AG04449 (cell line): ENCODE data around the gene DENND11.

Experiments
- CTCF ChIA-PET: fragments of 350-600 bp; formaldehyde crosslinking; extraction: SDS; loops from one replicate; lab custom pipeline; 2021; ENCODE audit warnings: antibody characterized with exemption; lab: Yijun Ruan, JAX
- POLR2A ChIA-PET: fragments of 400-600, 350-600 bp; formaldehyde crosslinking; extraction: SDS; loops from one replicate; lab custom pipeline; 2020; ENCODE audit warnings: antibody characterized with exemption, inconsistent platforms; lab: Yijun Ruan, JAX
- DNase-seq: peaks from one replicate; pipeline ENCODE4 v3.0.0-alpha.2; 2010; ENCODE audit warnings: low read depth, low spot score
- H3K4me3 ChIP-seq: 2 replicates; pipeline ENCODE4 v1.5.1; 2011; ENCODE audit warnings: low read depth, mild to moderate bottlenecking, control low read depth, low read length
- TF ChIP-seq, protein P1 (sequence below): IDR thresholded peaks from one replicate; pipeline ENCODE4 v1.5.1; 2011; ENCODE audit warnings: mild to moderate bottlenecking, moderate library complexity, low read length, control low read depth, inconsistent platforms; ENCODE audit not compliant: insufficient read depth; ENCODE audit errors: missing control alignments

DENND11 gene

DNA sequence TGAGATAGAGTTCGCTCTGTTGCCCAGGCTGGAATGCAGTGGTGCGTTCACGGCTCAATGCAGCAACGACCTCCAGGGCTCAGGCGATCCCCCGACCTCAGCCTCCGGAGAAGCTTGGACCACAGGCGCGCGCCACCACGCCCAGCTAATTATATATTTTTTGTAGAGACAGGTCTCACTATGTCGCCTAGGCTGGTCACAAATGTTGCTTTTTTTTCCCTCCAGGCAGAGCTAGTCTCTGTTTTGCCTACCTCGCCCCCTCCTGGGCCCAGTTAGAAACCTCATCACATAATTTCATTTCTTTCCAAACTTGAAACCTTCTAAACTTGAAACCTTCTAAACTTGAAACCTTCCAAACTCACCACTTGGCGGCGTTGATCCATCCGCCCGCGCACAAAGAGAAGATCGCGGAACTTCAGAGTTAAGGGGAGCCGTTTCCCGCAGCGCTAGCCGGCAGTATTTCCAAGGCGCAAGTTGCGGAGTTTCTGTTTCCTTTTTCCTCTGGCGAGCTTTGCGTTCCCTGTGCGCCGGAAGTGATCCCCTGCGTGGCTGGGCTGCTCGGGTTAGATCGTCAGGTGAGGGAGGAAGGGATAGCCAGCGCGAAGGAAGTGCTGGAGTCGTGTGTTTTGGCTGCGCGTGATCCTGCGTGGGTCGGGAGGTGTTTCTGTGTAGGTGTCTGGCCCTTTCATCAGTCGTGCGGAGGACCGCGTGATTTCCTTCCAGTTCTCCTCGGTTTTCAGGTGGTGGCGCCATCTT lies 36.0 kb upstream of the DENND11 start, which contains the start of gene SSBP1:
TSS of gene SSBP1 (plus strand) at position 523 of the 756 bp plus-strand sequence. CDS start 809 bp downstream, outside the sequence.
- peak within 1 kb of the TSS; percentile 99 for H3K4me3 ChIP-seq
- CTCF ChIA-PET, result interaction anchor here (0.6 to 5.3 kb wide), 25 partner anchors 9 to 723 kb away, joined by 3 to 43 read pairs (median 6); partner anchors contain the start of genes DENND11, MRPS33 and WEE2
- peak; percentile 86 for DNase-seq
- TF ChIP-seq, protein P1, sequence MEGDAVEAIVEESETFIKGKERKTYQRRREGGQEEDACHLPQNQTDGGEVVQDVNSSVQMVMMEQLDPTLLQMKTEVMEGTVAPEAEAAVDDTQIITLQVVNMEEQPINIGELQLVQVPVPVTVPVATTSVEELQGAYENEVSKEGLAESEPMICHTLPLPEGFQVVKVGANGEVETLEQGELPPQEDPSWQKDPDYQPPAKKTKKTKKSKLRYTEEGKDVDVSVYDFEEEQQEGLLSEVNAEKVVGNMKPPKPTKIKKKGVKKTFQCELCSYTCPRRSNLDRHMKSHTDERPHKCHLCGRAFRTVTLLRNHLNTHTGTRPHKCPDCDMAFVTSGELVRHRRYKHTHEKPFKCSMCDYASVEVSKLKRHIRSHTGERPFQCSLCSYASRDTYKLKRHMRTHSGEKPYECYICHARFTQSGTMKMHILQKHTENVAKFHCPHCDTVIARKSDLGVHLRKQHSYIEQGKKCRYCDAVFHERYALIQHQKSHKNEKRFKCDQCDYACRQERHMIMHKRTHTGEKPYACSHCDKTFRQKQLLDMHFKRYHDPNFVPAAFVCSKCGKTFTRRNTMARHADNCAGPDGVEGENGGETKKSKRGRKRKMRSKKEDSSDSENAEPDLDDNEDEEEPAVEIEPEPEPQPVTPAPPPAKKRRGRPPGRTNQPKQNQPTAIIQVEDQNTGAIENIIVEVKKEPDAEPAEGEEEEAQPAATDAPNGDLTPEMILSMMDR, result peak; percentile 73
- POLR2A ChIA-PET, result no interaction called here

DNA sequence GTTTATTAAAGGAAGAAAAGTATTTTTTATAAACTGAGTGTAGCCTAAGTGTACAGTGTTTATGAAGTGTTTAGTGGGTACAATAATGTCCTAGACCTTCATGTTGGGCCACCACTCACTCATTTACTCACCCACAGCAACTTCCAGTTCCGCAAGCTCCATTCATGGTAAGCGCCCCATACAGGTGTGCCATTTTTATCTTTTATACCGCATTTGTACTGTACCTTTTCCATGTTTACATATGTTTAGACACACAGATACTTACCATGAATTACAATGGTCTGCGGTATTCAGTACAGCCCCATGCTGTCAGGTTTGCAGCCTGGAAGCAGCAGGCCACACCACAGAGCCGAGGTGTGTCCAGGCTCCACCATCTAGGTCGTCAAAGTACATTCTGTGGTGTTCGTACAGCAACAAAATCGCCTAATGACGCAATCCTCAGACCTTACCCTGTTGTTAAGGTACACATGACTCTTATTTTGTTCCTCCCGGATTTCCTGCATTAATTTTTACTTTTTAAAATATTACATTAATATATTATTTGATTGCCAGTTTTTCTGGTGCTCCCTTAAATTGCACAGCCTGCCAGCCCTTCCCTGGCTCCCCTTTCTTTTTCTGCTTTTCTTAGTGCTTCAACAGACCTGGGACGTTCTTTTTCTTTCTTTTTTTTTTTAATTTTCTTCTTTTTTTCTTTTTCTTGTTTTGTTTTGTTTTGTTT lies 35.3 kb upstream of the DENND11 start:
- no peak for DNase-seq
- TF ChIP-seq, protein P1, result no peak
- H3K4me3 ChIP-seq, result peak overlapping the region; percentile 67
- CTCF ChIA-PET, result interaction anchor here (0.7 to 5.3 kb wide), 22 partner anchors 9 to 722 kb away, joined by 3 to 43 read pairs (median 6); partner anchors contain the start of genes DENND11 and MRPS33
- POLR2A ChIA-PET, result no interaction called here

DNA sequence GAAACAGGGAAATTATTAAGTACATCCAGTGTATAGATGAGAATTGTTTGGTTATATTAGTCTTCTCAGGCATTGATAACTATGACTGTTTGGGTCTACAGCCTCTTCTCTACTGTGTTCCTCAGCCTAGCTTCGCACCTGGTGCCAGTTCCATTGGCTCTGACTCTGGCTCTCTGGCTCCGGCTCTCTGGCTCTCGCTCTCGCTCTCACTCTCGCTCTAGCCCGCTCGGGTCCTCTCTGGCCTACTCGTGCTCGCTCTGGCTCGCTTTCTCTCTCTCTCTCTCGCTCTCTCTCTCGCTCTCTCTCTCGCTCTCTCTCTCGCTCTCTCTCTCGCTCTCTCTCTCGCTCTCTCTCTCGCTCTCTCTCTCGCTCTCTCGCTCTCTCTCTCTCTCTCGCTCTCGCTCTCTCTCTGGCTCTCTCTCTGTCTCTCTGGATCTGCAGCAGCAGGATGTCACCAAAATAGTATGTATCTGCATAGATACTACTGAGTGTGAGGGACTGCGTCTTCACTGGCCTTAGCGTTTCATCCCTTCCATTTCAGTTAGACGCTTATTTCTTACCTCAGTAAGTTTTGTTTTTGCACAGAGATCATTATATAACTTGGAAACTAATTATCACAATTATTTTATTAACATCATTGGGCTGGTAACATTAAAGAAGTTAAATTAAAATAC lies 29.6 kb upstream of the DENND11 start:
- no peak overlapping the region for H3K4me3 ChIP-seq
- ChIA-PET POLR2A (no interaction called here), CTCF (no interaction called here)
- TF ChIP-seq, protein P1, result no peak
- no peak for DNase-seq

DNA sequence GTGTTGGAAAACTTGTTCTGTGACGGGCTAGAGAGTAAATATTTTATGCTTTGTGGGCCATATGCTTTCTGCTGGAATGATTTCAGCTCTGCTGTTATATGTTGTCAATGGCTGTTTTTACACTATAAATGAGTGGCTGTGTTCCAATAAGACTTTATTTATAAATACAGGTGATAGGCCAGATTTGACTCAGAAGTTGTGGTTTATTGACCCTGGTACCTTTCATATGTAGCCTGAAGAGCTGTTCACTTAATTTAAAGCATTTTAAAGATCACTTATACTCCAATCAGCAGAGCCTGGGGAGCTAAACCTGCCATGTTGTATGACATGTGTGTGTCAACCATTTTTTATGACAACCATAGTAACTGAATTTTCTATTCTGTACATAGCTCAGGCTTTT lies 27.1 kb upstream of the DENND11 start:
- H3K4me3 ChIP-seq, result no peak overlapping the region
- POLR2A ChIA-PET, result no interaction called here
- TF ChIP-seq, protein P1, result no peak
- DNase-seq, result no peak
- CTCF ChIA-PET, result interaction anchor here (5.4 kb wide), 1 partner anchor 9 kb away, joined by 43 read pairs; the partner anchor contains the start of gene SSBP1

DNA sequence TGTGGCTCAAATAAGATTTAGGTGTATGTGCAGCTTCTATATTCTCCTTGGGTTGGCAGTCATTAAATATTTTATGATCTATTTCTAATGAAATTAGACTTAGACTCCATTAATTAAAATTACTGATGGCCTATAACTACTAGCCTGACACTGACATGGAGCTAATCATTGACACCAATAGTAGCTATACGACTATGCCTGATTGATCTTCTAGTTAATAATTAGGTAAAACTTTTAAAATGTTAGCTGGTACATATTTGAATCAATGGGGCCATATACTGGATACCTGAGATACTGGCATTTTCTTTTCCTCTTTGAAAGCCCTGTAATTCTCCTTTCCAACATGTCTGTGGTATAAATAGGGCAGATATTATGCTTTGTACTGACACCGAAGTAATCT lies 20.6 kb upstream of the DENND11 start:
- no peak for DNase-seq
- CTCF ChIA-PET, result interaction anchor here (0.9 kb wide), 1 partner anchor 15 kb away, joined by 6 read pairs; the partner anchor contains the start of gene SSBP1
- TF ChIP-seq, protein P1, result no peak
- POLR2A ChIA-PET, result no interaction called here
- no peak overlapping the region for H3K4me3 ChIP-seq
